Activated CD4-positive, alpha-beta T cell treated with anti-CD3 and anti-CD28 coated beads for 24 hours (primary cell): Measurements from ENCODE around the gene CDH20.

Experiments used
- DNase-seq, 2 donors: peaks; one replicate each; pipeline ENCODE4 v3.0.0-alpha.2; 2020; ENCODE audit warnings: low read depth in 2 of 2

Gene CDH20

DNA sequence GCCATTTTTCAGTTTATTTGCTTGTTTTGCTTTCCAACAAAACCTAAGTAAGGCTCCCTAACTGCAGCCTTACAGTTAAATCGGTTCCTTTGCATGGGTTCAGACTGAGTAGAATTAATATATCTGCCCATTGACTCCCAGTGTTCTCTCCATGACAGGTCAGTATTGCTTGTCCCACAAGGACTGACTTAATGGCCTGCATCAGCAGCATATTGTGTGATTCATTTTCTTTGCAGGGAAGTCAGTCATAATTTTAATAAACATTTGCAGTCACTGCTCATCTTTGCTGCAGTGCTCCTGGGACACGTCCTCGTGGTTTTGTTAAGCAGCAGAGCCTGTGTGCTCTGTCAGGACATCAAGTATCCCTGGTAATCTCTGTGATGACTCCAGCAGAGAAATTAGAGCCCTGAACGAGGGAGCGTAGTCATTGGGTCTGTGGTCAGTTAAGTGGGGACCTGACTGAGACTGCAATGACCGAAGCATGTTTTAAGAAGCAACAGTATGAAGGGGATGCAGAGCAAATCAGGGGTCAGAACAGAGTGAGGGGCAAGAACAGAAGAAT is 93.3 kb downstream of the CDH20 start:
- no peak for DNase-seq

DNA sequence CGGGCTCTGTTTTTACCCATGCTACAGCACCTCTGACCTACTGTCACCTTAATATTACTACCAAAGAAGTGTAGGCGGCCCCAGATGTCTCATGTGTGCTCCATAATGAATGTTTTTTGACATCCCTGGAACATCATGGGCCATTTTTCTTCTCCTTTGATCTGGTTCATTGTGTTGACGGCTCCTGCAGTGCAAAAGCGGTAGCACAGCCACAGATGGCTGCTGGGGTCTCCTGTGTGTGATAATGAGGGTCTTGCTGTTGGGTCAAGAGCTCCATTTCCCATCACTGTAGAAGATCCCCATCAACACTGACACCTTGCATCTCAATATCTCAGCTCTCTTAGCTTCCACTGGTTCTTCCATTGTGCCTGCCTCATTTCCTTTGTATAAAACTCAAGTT is 95.0 kb downstream of the CDH20 start:
- DNase-seq = no peak

DNA sequence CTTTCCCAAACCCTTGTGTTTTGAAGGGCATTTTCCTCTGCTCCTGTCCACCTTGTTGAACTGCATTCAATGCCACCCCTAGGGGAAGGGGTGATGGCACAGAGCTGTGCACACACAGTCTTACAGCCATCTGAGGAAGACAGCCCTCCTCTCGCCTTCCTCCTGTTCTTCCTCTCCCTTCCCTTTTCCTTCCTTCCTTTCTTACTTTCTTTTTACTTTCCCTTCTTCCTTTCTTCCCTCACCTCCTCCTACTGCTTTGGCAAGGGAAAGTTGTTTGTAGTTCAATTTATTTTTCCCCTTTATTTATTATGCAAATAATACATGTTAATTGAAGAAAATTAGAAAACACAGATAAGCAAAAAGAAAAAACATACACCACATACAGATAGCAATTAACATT is 99.4 kb downstream of the CDH20 start:
- no peak for DNase-seq

DNA sequence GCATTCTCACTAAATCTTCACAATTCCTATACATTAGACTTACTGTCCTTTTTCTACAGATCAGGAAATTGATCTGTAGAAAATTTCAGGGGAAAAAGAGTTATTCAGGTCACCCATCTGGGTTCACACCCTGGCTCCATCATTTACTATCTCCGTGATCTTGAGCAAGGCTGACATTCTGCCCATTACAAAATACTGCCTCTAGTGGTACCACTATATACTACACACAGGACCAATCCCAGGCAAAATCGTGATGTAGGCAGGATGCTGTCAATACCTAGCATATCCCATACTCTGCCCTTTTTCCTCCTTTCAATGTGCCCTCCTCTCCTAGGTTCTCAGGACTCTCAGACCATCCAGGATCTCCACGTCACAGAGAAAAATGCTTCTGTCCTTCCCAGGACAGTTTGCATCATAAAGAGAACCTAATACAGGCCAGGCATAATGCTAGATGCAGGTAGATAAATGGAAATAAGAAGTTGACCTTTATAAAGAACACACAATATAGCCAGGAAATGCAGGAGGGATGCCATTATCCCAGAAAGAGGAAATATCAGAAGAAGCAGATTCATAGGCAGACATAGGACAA is 101.9 kb downstream of the CDH20 start:
- DNase-seq = no peak

DNA sequence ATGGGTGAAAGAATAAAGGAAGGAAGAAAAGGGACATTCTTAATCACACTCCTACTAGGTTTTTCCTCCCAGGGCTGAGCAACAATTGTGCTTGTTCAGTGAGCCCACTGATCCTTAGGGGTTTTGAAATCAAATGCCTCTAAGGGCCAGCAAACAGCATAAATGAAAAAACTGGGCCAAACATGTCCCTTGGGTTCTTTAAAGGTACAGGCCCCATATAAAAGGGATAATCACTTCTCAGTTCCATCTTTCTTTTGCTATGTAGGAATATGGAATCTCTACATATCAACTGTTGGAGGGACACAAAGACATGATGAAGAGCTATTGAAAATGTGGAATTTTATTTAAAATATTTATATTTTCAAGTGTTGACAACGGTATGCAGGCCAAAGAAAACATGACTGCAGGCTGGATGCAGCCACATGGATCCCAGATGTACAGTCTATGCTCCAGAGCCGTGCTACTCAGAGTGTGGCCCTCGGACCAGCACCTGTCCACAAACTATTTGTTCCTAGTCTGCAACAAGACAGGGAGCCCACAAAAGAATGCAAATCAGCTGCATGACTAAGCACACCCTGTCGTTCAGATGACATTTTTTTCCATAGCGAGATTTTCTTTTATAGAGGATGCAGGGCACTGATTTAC is 110.0 kb downstream of the CDH20 start:
- no peak for DNase-seq

DNA sequence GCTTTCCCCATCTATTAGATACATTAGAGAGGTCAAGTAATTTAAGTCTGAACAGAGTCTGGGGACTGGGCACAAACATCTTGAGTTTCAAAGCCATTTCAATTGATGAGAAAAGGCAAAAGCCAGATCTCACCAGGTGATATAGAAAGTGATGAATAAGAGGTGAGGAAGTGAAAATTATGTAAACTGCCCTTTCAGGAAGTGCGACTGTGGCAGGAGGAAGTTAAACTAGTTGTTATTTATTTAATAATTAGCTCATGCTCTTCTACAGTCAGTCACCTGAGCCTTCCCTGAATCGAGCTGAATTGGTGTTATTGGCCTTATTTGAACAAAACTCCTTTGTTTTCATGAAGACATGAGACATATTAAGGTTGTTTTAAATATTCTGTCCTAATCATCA is 115.1 kb downstream of the CDH20 start:
- no peak for DNase-seq

DNA sequence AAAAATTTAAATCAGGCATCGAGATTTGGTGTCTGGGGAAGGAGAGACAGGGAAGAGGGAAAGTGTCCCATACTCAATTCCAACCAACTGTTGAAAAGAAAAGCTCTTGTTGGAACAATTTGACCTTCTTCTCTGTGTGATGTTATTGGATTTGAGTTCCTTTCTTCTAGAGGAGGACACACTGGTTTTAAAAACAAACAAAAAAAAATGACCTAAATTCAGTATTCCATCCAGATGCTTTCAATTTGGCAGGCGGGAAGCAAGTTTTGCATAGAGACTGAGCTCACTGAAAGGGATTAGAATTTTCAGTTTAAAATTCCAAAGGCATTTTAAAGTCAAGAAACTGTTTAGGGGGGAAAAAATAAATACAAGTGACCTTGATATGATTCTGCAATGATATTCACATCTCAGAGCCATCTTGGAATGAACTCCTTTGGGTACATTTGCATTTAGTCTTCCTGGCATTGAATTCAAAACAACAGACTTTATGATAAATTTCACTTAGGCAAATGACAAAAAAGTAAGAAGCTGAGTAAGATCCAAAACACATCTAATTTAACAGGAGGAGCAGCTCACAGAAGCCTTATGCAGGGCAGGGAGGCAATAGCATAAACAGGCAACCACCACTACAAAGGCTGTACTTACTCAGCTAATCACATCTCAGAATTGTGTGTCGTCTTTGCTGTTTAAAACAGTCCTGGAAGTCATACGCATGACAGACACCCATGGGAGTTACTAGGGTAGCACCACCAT is 126.8 kb downstream of the CDH20 start:
- DNase-seq = no peak

DNA sequence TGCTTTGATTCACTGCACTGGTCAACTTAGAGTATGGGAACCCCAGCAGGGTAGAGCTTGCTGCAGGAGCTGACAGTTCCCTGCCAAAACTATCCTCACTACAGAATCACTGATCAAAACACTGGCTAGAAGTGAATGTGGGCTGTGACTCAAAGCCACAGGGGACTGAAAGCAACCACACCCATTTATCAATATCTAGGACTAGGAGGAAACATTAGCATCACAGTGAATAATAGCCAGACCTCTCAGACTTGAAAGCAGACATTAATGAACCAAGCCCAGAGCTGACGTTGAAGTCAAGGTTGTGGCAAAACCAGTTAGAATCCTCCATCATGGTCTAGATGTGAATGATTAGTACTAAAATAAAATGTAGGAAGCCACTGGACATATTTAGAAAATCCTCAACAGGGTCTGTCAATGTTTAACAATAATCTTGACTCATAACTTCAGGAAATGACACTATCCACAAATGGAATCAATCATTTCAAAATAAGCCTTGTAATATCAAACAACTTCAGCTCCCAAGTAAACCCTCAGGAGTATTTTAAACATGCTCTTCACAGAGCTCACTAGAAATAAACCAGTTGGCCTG is 131.4 kb downstream of the CDH20 start:
- DNase-seq = no peak

DNA sequence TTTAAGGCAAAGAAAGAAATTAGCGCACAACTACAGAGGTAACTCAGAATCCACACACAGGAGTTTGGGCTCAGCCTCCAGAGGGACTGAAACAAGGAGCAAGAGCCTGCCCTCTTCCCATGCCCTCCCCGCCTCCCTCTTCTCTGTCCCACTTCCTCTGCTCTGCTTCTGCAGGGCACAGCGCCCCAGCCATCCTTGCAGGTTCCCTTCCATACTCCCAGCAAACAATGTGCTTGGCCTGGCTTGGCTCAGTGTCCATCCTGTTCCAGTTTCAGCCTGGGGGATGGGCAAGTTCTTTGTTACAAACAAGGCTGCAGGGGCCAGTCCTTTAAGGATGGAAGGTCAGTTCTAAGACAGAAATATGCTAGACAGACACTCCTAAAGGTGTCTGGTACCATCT is 133.5 kb downstream of the CDH20 start:
- no peak for DNase-seq

DNA sequence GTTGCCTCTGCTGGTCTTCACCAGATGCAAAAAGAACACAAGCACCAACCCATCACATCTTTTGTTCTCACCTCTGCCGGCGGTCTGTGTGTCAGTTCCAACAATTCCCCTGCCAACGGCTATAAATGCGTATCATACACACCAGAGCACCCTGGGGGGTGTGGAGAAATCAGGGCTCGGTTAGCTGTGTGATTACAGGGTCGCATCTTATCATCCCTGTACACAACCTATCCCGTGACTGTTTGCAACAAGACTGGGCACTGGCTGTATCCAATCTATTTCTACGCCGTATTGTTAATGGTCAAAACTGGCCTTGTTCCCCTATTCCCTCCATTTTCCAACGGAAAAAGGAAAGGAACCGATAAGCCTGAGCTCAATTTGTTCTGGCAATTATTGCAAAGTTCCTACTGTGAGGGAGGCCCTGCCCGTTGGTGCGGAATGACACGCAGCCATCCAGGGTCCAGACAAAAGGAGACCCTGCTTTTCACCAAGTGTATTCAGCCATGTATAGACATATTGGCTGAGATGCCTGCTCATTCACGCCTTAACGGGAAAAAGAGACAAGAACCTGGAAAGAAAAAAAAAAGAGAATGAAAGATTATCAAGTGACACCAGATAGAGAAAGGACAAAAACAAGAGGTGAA is 136.9 kb downstream of the CDH20 start:
- DNase-seq = no peak

DNA sequence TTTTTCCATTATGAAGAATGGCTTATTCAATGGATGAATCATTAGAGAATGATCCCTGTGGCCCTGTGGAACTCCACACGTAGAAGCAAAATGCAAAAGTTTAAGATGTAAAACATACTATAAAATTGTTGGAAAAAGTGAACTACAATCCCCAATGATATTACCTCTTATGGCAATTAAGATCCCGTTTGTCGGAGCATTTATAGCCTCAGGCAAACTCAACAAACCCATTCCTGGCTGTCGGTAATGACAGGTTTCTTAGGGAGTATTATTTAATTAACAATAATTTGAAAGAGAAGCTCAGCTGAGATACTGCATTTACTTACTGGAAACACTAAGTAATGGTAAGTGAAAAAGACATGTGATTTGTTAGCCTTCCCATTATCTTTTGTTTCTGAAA is 138.3 kb downstream of the CDH20 start:
- DNase-seq = no peak

DNA sequence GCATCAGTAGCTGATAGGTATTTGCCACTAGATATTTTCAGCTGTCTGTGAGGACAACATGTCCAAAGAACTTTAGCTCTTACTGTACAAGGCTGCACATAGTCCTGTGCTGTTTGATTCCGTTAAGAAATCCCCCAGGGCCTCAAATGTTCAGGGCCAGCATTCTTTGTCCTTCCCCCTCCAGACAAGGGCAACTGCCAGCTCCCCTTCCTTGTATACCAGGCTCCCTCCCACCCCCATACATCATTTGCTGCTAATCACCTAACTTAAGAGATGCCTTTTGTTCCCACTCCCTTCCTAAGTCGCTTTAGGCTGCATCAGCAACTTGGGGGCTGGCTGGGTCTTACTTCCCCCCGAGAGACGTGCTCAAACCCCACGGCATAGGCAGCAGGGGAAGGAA is 138.7 kb downstream of the CDH20 start:
- no peak for DNase-seq

DNA sequence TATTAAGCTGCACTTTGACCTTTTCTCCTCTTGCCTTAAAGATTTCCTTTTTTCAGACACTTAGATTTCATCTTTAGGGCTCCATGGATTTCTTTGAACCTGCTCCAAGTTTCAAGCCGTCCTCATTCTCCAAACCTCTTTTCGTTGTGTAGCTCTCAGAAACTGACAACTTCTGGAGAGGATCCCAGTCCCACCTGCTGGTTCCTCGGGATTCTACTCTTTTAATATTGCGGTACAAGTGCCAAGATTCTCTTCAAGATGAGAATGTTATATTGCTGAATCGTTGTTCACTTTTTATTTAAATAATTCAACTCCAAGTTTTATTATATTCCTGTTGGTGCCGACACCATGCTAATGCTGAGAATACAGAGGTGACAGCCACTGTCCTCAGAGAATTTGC is 141.1 kb downstream of the CDH20 start:
- no peak for DNase-seq

DNA sequence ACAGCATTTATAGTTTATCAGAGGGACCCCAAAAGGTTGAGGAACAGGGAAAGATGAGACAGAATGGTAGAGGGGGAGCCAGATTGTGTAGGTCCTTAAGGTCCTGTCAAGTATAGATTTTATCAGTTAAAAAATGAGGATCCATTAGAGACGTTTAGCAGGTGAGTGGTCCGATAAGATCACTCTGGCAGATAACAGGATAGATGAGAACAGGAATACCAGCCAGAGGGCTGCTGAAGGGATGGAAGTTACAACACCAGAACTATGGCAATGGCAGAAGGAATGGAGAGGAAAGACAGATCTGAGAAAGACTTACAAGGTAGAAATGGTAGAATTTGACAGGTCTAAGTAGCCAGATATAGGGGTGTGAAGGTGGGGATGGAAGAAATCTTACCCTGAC is 141.7 kb downstream of the CDH20 start:
- no peak for DNase-seq

DNA sequence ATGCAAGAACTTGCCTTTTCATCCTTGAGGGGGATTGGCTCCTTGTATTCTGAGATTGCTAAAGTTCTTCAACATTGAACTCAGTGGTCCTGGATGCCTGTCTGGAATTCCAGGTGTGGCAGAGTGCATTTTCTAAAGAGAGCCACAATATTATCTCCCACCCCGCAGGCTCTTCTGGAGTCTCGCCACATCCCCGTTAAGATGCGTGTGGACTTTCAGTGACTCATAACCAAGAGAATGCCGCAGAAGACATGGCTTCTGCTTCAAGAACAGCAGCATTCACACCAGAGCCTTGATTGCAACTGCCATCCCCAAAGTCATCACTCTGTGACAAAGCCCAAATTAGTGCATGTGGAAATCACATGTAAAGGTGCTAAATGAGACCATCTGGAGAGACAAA is 142.7 kb downstream of the CDH20 start:
- no peak for DNase-seq

DNA sequence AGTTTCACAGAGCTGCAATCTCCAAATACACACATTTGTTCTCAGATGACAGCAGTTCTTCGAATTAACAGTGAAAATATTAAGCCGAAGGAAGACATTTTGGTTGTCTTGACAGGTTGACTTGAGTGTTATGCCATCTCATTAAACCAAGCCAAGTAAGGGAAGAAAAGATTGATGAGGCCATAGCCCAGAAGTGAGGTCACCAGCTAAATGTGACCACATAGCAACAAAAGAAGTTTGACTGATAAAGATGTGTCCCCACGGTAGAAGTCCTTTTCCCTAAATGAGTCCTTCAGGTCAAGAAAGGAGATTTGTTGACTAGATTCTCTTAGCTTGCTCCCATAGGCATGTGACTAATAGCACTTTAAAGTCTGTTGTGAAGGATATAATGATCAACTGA is 156.1 kb downstream of the CDH20 start:
- no peak for DNase-seq

DNA sequence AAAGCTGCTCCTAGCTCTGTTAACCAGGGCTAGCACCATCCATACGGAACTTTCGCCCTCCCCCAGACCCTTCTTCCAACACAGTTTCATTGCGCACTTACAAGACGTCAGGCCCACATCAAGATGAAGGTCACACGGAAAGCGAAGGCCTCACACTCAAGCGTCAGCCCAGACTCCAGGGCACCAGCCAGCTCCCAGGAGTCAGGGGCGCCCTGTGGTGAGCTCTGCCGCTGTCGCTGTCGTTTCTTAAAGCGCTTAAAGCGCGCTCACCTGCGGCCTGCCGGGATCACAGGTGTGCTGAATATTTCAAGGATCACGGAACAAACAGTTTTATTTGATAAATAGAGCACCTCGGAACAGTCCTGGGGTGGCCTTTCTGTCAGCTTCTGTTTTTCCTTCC is 163.1 kb downstream of the CDH20 start:
- no peak for DNase-seq

DNA sequence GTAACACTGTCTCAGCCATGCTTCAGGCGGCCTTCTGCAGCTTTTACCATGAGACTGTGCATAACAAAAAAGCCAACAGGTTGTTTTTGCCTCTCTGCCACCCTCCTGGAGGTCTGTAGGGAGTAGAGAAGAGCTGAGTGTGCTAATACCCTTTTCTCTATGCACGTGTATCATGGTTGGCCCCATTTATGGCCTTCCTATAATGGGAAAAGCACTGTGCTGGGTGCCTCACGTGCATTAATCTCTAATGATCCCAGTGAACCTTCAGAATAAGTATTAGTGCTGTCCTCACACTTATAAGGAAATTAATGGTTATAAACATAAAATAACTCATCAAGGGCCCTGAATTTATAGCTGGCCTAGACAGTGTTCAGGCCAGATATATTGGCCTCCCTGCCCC is 164.2 kb downstream of the CDH20 start:
- DNase-seq = no peak

DNA sequence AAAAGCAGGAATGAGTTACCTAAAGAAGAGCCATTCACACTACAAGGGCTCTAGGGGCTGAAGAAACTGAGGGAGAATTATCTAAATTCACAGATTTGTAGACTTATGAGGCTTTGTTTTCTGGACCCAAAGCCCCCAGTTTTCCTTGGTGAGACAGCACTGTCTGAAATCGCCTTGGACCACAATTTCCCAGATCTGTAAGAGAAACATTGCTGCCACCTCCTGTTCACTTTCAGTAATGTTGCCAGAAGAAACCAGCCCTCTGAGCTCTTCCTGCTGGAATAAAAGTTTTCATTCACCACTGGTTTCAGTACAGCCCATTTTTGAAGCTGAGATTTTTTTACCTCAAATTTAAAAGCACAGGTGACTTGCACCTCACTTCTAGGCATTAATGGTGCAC is 169.2 kb downstream of the CDH20 start:
- DNase-seq = no peak

DNA sequence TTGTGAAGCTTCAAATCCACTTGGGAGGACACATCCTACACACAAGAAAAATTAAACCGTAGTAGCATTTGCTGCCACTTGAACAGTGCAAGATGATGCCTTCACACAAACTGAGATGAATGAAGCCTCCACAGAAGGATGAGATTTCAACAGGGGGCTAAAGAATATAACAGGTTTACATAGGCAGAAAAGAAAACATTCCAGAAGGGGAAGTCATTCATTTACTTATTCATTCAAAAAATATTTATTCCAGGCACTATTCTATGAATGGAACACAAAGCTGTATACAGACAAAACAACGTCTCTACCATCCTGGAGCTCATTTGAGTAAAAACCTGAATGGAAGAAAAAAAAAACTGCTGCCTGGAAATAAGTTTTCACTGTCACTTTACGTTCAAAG is 170.5 kb downstream of the CDH20 start:
- DNase-seq = no peak

DNA sequence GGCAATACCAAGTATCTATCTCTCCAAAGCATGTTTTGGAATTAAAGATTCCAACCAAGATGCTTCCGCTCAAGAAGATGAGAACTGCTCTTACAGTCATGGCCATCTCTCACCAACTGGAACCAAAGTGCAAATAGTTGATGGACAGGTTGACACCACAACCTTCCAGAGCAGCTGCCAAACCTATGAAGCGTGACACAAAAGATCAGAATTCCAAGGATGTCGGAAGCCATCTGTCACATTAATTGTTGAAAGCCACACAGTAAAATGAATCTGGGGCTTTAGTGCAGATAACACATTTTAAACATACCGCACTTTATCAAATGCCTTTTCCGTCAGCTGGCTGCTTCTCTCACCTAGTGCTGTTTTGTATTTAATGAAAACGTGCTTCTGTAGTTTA is 195.7 kb downstream of the CDH20 start:
- no peak for DNase-seq

DNA sequence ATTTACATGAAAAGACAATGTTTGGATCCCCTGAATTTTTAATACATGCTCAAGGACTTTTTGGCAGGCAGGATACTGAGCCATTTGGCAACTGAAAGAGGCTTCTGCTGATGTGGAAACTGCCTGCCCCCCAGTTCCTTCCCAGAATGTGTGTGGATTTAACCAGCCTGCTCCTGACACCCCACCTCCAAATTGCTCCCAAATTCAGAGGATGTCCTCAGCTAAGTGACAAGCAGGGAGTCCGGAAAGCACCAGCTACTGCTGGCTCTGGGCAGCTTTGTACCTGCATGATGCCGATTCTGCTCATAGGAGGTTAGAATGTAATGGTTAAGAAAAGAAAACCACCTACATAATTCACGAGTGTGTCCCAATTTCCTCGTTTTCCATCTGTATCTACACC is 197.5 kb downstream of the CDH20 start:
- DNase-seq = no peak
